Measurements from ENCODE around the gene BCDIN3D.

- TF ChIP-seq POLR2A (IDR thresholded peaks at IDR 0.05) = no peak
- TF ChIP-seq CTCF (IDR thresholded peaks at IDR 0.05) = no peak
These were observed 44.0 kb downstream of the BCDIN3D start for GRCh38 chr12:49798934-49799333.
